T-helper 17 cell (primary cell): ENCODE data around the gene SDK1. TPM values are rescaled to one million over a fixed set of nuclear protein-coding genes. Genes with fewer than 3 reads are reported as not detected.

Experiments used
- ATAC-seq: fragments of 150-1000 bp; cut with Tn5 transposase; 2 replicates; pipeline ENCODE4 v1.10.0; 2021; ENCODE audit warnings: mild to moderate bottlenecking, moderate library complexity
- DNase-seq, 3 donors: peaks; one replicate each; pipeline versions ENCODE4 v3.0.0 to v3.0.0-alpha.2; 2020 to 2021
- H3K9me3 ChIP-seq: one replicate; pipeline ENCODE4 v1.7.0; 2013; ENCODE audit warnings: low read length, mild to moderate bottlenecking; ENCODE audit not compliant: control insufficient read depth, poor library complexity, severe bottlenecking
- H3K27ac Mint-ChIP-seq: one replicate; pipeline ENCODE4 v1.8.0; 2022; ENCODE audit warnings: mild to moderate bottlenecking, moderate library complexity, mixed read lengths
- H3K27me3 Mint-ChIP-seq: one replicate; pipeline ENCODE4 v1.8.0; 2022; ENCODE audit warnings: mixed read lengths
- H3K36me3 Mint-ChIP-seq: one replicate; pipeline ENCODE4 v1.8.0; 2022; ENCODE audit warnings: low read depth, mixed read lengths
- H3K4me1 Mint-ChIP-seq: one replicate; pipeline ENCODE4 v1.8.0; 2022; ENCODE audit warnings: mild to moderate bottlenecking, mixed read lengths
- H3K4me3 Mint-ChIP-seq: one replicate; pipeline ENCODE4 v1.8.0; 2022; ENCODE audit warnings: mild to moderate bottlenecking, moderate library complexity, mixed read lengths
- total RNA-seq, 4 donors: library from RNA in 2 of 4; stranded (reverse) in 2 of 4; gene quantifications; one replicate each; pipeline ENCODE4 v1.2.3 and lab custom pipeline; 2022 to 2026

The SDK1 gene
- total RNA-seq, 2 donors from 2014 or later: 0.12 to 0.13 TPM

- no peaks in the 10 kb centered on the region for H3K9me3 ChIP-seq
- Mint-ChIP-seq H3K27ac (no peak overlapping the region), H3K36me3 (no peaks in the 10 kb centered on the region), H3K4me3 (no peak overlapping the region), H3K4me1 (no peaks in the 10 kb centered on the region), H3K27me3 (peaks cover 32% of the 10 kb centered on the region)
- ATAC-seq (no peak), DNase-seq (no peak)
Measured at GRCh38 chr7:3327655-3328054, 26.6 kb downstream of the SDK1 start.

DNA sequence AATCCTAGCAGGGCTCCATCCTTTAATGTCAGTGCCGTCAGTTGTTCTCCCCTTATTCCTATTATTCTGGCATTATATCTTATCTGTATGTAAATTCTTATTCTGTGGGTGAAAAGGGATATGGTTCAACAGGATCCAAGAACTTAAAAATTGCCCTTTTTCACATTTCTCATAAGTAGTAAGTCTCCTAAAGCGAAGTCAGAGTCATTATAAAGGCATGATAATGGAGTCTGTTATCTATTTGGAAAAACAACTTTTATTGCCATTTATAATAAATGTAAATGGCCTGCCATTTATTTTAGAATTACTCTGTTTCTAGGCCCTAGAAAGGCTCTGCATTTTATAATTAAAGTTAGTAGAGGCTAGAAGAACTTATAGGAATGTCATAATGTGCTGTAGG, 31.3 kb downstream of the SDK1 start:
- no peaks in the 10 kb centered on the region for H3K9me3 ChIP-seq
- Mint-ChIP-seq H3K27ac (no peak overlapping the region), H3K4me1 (no peaks in the 10 kb centered on the region), H3K4me3 (no peak overlapping the region), H3K27me3 (peaks cover 61% of the 10 kb centered on the region), H3K36me3 (no peaks in the 10 kb centered on the region)
- ATAC-seq (no peak), DNase-seq (no peak)

DNA sequence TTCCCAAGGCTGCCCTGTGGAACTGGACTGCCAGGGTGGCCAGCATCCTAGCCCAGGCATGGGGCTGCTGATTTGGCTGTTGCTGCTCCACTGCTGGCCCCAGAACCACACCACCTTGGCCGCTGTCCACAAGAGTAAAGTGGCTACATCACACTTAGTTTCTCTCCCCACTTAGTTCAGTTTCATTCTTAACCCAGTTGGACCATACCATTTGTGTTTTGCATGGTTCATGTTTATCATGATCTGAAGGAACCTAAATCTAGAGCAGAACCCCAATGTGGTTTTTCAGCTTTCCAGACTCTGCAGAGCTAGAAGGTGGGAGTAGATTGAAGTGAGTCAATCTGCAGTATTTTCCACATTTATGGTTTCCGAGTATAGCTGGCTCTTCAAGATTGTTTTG, 32.8 kb downstream of the SDK1 start:
- no peaks in the 10 kb centered on the region for H3K9me3 ChIP-seq
- DNase-seq (no peak), ATAC-seq (no peak)
- no peaks in the 10 kb centered on the region for H3K4me1 Mint-ChIP-seq
- peaks cover 66% of the 10 kb centered on the region for H3K27me3 Mint-ChIP-seq
- H3K4me3 Mint-ChIP-seq: no peak overlapping the region
- no peak overlapping the region for H3K27ac Mint-ChIP-seq
- H3K36me3 Mint-ChIP-seq: no peaks in the 10 kb centered on the region

GRCh38 chr7:3336042-3336665, 35.1 kb downstream of the SDK1 start:
- DNase-seq (no peak), ATAC-seq (no peak)
- H3K36me3 Mint-ChIP-seq: no peaks in the 10 kb centered on the region
- H3K27ac Mint-ChIP-seq: no peak overlapping the region
- no peak overlapping the region for H3K4me3 Mint-ChIP-seq
- no peaks in the 10 kb centered on the region for H3K4me1 Mint-ChIP-seq
- H3K9me3 ChIP-seq: no peaks in the 10 kb centered on the region
- peaks cover 71% of the 10 kb centered on the region for H3K27me3 Mint-ChIP-seq

GRCh38 chr7:3338161-3338560, 37.1 kb downstream of the SDK1 start:
- peaks cover 62% of the 10 kb centered on the region for H3K27me3 Mint-ChIP-seq
- ATAC-seq (no peak), DNase-seq (no peak)
- no peaks in the 10 kb centered on the region for H3K4me1 Mint-ChIP-seq
- H3K9me3 ChIP-seq: no peaks in the 10 kb centered on the region
- no peak overlapping the region for H3K27ac Mint-ChIP-seq
- H3K4me3 Mint-ChIP-seq: no peak overlapping the region
- no peaks in the 10 kb centered on the region for H3K36me3 Mint-ChIP-seq

- H3K9me3 ChIP-seq: no peaks in the 10 kb centered on the region
- Mint-ChIP-seq H3K4me3 (no peak overlapping the region), H3K27ac (no peak overlapping the region), H3K36me3 (no peaks in the 10 kb centered on the region), H3K27me3 (peaks cover 29% of the 10 kb centered on the region), H3K4me1 (peaks cover 2% of the 10 kb centered on the region)
- no peak for ATAC-seq
- no peak for DNase-seq
Measured at GRCh38 chr7:3345699-3346481, 44.8 kb downstream of the SDK1 start.

GRCh38 chr7:3349126-3349525, 48.1 kb downstream of the SDK1 start:
- Mint-ChIP-seq H3K4me3 (no peak overlapping the region), H3K27me3 (peaks cover 38% of the 10 kb centered on the region), H3K27ac (no peak overlapping the region), H3K4me1 (peaks cover 2% of the 10 kb centered on the region), H3K36me3 (no peaks in the 10 kb centered on the region)
- DNase-seq (no peak), ATAC-seq (no peak)
- H3K9me3 ChIP-seq: no peaks in the 10 kb centered on the region

GRCh38 chr7:3356173-3356572, 55.1 kb downstream of the SDK1 start:
- DNase-seq: no peak
- no peak overlapping the region for H3K27ac Mint-ChIP-seq
- H3K9me3 ChIP-seq: no peaks in the 10 kb centered on the region
- H3K36me3 Mint-ChIP-seq: peaks cover under 1% of the 10 kb centered on the region
- peaks cover 29% of the 10 kb centered on the region for H3K27me3 Mint-ChIP-seq
- H3K4me1 Mint-ChIP-seq: no peaks in the 10 kb centered on the region
- H3K4me3 Mint-ChIP-seq: no peak overlapping the region
- ATAC-seq: no peak

GRCh38 chr7:3358991-3359390, 57.9 kb downstream of the SDK1 start:
- Mint-ChIP-seq H3K27ac (no peak overlapping the region), H3K36me3 (peaks cover 3% of the 10 kb centered on the region), H3K4me3 (no peak overlapping the region), H3K27me3 (peaks cover 20% of the 10 kb centered on the region), H3K4me1 (no peaks in the 10 kb centered on the region)
- DNase-seq: no peak
- no peak for ATAC-seq
- H3K9me3 ChIP-seq: no peaks in the 10 kb centered on the region

GRCh38 chr7:3367261-3367660, 66.2 kb downstream of the SDK1 start:
- no peak overlapping the region for H3K27ac Mint-ChIP-seq
- ATAC-seq: no peak
- H3K4me1 Mint-ChIP-seq: peaks cover 6% of the 10 kb centered on the region
- no peak for DNase-seq
- H3K36me3 Mint-ChIP-seq: peaks cover 2% of the 10 kb centered on the region
- no peaks in the 10 kb centered on the region for H3K9me3 ChIP-seq
- H3K27me3 Mint-ChIP-seq: peaks cover 55% of the 10 kb centered on the region
- H3K4me3 Mint-ChIP-seq: no peak overlapping the region

GRCh38 chr7:3370068-3370830, 69.2 kb downstream of the SDK1 start:
- ATAC-seq: no peak
- peaks cover 65% of the 10 kb centered on the region for H3K27me3 Mint-ChIP-seq
- peaks cover 2% of the 10 kb centered on the region for H3K36me3 Mint-ChIP-seq
- DNase-seq: no peak
- no peaks in the 10 kb centered on the region for H3K9me3 ChIP-seq
- H3K4me3 Mint-ChIP-seq: no peak overlapping the region
- H3K27ac Mint-ChIP-seq: no peak overlapping the region
- H3K4me1 Mint-ChIP-seq: peaks cover 6% of the 10 kb centered on the region

GRCh38 chr7:3370921-3371320, 69.9 kb downstream of the SDK1 start:
- ATAC-seq (no peak), DNase-seq (no peak)
- peaks cover 72% of the 10 kb centered on the region for H3K27me3 Mint-ChIP-seq
- no peak overlapping the region for H3K27ac Mint-ChIP-seq
- no peaks in the 10 kb centered on the region for H3K9me3 ChIP-seq
- H3K36me3 Mint-ChIP-seq: peaks cover 2% of the 10 kb centered on the region
- peaks cover 6% of the 10 kb centered on the region for H3K4me1 Mint-ChIP-seq
- H3K4me3 Mint-ChIP-seq: no peak overlapping the region

GRCh38 chr7:3371601-3372000, 70.5 kb downstream of the SDK1 start:
- ATAC-seq (no peak), DNase-seq (no peak)
- Mint-ChIP-seq H3K27me3 (peaks cover 73% of the 10 kb centered on the region), H3K4me3 (no peak overlapping the region), H3K4me1 (peaks cover 6% of the 10 kb centered on the region), H3K36me3 (peaks cover 2% of the 10 kb centered on the region), H3K27ac (no peak overlapping the region)
- H3K9me3 ChIP-seq: no peaks in the 10 kb centered on the region
